Putamen (tissue), 1 donor: ENCODE measurements around the gene ANKRD24.
"Not testable (repeated sequence)": the region's sequence is repeated elsewhere in the genome, so short reads cannot be mapped to it uniquely, and the experiment has no call there.

Experiments
- DNase-seq: peaks from one replicate; pipeline ENCODE4 v3.0.0-alpha.2; 2016; ENCODE audit warnings: low spot score

ANKRD24 gene

GRCh38 chr19:4230237-4230636, 47.7 kb downstream of the ANKRD24 start:
- DNase-seq: not testable (repeated sequence)

GRCh38 chr19:4231521-4231920, 49.0 kb downstream of the ANKRD24 start:
- not testable (repeated sequence) for DNase-seq

- DNase-seq: not testable (repeated sequence)
These were observed 49.6 kb downstream of the ANKRD24 start for GRCh38 chr19:4232139-4232538.

DNA sequence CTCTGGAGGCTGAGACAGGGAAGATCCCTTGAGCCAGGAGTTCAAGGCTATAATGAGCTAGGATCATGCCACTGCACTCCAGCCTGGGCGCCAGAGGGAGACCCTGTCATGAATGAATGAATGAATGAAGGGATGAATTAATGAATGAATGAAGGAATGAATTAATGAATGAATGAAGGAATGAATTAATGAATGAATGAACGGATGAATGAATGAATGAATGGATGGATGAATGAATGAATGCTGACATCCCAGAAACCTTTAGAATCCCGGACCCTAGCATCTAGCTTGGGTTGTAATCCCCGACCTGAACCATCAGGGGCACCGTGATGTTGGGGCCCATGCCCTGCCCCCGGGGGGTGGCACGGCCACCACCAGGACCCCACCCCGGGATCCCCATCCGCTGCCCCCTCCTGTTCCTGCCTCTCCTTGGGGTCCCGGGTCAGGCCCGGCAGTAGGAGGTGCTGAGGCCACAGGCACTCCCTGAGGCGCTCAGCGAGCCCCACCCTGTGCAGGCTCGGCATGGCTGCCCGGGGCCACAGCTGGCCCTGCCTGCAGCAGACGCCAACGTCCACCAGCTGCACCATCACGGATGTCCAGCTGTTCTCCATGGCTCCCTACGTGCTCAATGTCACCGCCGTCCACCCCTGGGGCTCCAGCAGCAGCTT, 50.3 kb downstream of the ANKRD24 start:
- no peak for DNase-seq

DNA sequence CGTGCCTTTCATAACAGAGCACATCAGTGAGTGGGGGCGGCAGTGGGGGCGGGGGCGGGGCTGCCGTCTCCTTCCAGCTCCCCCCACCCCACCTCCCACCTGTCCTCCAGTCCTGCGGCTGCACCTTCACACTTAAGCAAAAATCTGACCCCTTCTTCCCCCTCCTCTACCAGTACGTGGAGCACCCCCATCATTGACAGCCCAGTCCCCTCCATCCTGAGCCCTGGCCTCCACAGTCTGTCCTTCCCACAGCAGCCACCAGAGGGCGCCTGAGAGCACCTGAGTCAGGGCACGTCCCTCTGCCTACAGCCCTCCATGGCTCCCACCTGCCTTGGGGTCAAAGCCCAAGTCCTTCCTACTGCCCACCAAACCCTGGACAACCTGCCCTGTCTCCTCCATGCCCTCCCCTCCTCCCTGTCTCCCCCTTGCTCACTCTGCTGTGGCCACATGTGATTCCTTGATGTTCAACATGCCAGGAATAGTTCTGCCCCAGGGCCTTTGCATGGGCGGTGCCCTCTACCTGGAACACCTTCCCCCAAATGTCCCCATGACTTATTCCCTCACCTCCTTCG, 50.9 kb downstream of the ANKRD24 start:
- no peak for DNase-seq

- DNase-seq: peak; percentile 34
These were observed 51.8 kb downstream of the ANKRD24 start for GRCh38 chr19:4234142-4234861.

DNA sequence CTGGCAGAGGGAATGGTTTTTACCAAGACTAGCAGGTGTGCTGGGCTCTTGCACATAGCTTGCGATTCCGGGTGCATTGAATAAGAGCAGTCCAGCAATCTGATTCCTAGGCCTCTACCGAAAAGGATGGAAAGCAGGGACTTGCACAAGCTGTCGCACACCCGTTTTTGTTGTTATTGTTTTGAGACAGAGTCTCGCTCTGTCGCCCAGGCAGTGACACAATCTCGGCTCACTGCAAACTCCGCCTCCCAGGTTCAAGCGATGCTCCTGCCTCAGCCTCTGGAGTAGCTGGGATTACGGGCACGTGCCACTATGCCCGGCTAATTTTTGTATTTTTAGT, 52.3 kb downstream of the ANKRD24 start:
- no peak for DNase-seq

DNA sequence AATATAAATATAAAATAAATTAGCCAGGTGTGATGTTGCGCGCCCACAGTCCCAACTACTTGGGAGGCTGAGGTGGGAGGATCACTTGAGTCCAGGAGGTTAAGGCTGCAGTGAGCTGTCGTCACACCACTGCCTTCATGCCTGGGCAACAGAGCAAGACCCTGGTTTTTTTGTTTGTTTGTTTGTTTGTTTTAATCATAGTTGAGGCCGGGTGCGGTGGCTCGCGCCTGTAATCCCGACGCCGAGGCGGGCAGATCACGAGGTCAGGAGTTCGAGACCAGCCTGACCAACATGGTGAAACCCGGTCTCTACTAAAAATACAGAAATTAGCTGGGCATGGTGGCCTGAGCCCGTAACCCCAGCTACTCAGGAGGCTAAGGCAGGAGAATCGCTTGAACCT, 55.0 kb downstream of the ANKRD24 start:
- not testable (repeated sequence) for DNase-seq

DNA sequence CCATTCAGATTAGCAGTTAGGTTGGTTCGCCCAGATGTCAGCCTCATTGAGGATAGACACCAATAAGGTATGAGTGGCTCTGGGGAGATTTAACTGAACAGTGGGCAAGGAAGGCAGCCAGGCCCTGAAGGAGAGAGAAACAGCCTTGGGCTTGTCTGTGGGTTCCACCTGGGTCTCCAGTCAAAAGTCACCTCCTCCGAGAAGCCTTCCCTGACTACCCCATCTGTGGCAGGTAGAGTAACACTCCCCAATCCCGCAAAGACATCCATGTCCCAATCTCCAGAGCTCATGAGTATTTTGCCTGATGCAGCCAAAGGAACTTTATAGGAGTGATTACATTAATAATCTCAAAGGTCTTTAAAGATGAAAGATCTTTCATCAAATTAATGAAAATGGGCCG, 56.3 kb downstream of the ANKRD24 start:
- no peak for DNase-seq

DNA sequence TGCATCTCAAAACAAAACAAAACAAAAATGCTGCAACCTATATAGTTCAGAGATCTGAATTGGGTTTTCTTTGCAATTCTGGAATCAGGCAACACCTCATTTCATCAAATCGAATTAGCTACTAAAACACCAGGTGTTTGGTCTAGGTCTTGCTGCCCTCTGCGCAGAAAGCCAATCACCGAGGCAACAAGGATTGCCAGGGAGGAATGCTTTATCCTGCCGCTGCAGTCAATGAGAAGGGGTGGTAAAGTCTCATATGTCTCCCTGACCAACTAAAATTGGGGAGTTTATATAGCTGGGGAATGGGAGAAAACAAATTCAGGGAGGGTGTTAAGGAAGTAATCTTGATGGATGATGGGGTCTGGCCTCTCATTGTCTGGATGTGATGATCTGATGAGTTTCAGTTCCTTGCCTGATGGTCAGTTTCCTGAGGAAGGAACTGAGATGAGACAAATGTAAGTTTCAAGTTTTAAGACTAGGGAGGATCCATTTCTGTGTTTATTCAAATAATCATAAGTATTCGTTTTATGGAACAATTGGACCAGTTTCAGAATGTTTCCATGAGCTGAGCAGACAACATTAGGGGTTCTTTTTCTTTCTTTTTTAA, 59.4 kb downstream of the ANKRD24 start:
- no peak for DNase-seq

DNA sequence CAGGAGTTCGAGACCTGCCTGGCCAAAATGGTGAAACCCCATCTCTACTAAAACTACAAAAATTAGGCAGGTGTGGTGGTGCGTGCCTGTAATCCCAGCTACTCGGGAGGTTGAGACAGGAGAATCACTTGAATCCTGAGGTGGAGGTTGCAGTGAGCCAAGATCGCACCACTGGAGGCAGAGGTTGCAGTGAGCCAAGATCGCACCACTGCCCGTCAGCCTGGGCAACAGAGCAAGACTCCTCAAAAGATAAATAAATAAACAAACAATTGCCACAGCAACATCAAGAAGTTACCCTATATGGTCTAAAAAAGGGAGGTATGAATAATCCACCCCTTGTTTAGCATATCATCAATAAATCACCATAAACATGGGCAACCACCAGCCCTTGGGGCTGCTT, 63.4 kb downstream of the ANKRD24 start:
- DNase-seq: not testable (repeated sequence)

- DNase-seq: peak; percentile 97
These were observed 64.5 kb downstream of the ANKRD24 start, which contains the start of gene YJU2 for GRCh38 chr19:4246767-4247593. TSS of gene YJU2 (plus strand) at chr19:4247080. CDS start at chr19:4247147, 67 bp downstream.

- no peak for DNase-seq
These were observed 74.1 kb downstream of the ANKRD24 start for GRCh38 chr19:4256563-4256962.

DNA sequence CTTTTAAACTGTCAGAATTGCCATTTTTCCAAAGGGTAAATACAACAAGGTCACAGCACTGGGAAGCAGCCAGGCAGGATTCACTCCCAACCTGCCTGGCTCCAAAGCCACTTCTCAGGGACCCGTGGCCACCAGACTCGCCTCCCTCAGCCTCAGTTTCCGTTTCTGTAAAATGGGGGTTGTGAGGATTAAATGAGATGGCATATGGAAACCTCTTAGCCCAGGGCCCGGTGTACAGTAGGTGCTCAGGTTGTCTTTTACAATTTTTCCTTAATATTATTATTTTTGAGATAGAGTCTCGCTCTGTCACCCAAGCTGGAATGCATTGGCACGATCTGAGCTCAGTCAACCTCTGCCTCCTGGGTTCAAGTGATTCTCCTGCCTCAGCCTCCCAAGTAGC, 74.5 kb downstream of the ANKRD24 start:
- no peak for DNase-seq

GRCh38 chr19:4258181-4258580, 75.7 kb downstream of the ANKRD24 start:
- DNase-seq: no peak

GRCh38 chr19:4260613-4261191, 78.2 kb downstream of the ANKRD24 start:
- DNase-seq: no peak

DNA sequence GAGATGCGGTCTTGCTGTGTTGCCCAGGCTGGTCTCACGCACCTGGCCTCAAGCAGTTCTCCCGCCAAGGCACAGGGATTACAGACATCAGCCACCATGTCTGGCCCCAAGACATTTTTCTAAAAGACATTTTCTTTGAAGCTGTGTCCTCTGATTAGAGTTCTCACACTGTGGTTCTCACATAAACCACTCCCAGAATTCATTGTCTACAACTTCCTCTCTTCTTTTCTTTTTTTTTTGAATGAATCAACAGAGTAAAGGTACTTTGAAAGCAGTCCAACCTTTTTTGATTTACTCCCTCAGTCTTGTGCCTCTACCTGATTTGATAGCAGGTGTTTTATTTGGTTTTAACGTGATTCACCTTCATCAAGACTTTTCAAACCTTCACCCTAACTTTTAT, 82.3 kb downstream of the ANKRD24 start:
- no peak for DNase-seq

DNA sequence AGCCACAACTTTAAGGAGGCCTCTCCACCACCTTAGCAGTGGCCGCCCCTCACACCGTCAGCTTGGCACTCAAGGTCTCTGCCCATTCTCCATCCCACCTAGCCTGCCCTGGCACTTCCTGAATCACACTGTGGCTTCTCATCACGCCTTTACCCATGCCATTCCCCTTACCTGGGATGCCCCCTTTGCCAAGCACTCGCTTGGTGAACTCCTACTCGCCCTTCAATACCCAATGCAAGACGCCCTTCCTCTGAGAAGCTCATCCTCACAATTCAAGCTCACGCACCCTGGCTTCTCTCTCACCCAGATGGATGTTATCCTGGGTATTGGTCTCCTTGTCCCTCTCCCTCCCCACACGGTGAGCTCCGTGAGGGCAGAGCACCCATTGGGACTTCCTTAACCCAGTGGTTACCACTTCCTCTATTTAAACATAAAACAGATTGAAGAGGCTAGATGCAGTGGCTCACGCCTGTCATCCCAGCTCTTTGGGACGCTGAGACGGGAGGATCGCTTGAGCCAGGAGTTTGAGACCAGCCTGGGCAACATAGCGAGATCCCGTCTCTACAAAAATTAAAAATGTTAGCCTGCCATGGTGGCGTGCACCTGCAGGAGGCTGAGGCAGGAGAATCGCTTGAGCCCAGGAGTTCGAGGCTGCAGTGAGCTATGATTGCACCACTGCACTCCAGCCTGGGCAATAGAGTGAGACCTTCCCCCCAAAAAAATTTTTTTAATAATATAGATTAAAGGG, 83.9 kb downstream of the ANKRD24 start:
- no peak for DNase-seq

DNA sequence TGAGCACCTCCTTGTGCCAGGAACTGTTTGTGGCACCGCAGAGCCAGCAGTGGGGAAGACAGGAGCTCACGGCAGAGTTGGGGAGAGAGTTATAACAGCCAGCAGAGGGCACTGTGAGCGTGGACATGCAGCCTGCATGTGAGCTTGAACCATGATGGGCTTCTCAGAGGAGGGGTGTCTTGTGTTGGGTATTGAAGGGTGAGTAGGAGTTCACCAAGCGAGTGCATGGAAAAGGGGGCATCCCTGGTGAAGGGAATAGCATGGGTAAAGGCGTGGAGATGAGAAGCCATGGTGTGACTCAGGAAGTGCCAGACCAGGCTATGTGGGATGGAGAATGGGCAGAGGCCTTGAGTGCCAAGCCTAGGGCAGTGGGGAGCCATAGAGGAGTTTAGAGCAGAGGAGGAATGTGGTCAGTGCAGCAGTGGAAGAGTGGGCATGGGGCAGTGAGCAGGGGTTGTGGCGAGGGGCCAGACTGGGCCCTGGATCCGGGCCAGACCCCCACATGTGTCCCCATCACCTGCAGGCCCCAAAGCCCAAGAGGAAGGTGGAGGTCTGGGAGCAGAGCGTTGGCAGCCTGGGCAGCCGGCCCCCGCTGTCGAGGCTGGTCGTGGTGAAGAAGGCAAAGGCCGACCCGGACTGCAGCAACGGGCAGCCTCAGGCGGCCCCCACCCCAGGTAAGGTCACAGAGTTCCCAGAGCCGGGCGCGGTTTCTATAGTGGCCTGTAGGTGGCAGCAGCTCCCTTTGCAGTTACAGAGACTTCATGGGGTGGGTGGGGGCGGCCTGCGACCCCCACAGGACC, 84.8 kb downstream of the ANKRD24 start:
- no peak for DNase-seq
